H9 (cell line): ENCODE measurements around the gene KATNB1. TPM values are rescaled to one million over a fixed set of nuclear protein-coding genes. Genes with fewer than 3 reads are reported as not detected.

Experiments
- DNase-seq: peaks from one replicate; pipeline ENCODE4 v3.0.0-alpha.2; 2017
- H2AFZ ChIP-seq: one replicate; pipeline ENCODE4 v1.6.1; 2013; ENCODE audit warnings: mild to moderate bottlenecking, low read length, control low read depth, moderate library complexity
- H2AK5ac ChIP-seq: 2 replicates; pipeline ENCODE4 v1.6.1; 2013; ENCODE audit warnings: low read length, control low read depth, mixed read lengths; ENCODE audit not compliant: insufficient read length
- H2BK120ac ChIP-seq: one replicate; pipeline ENCODE4 v1.6.1; 2013; ENCODE audit warnings: low read depth, mild to moderate bottlenecking, low read length, control low read depth, inconsistent platforms; ENCODE audit not compliant: poor library complexity, severe bottlenecking
- H2BK12ac ChIP-seq: 2 replicates; pipeline ENCODE4 v1.6.1; 2013; ENCODE audit warnings: low read length, control low read depth, mixed read lengths, low read depth; ENCODE audit not compliant: insufficient read length
- H2BK15ac ChIP-seq: 2 replicates; pipeline ENCODE4 v1.6.1; 2013; ENCODE audit warnings: low read depth, low read length, control low read depth
- H2BK20ac ChIP-seq: one replicate; pipeline ENCODE4 v1.6.1; 2013; ENCODE audit warnings: low read depth, mild to moderate bottlenecking, low read length, control low read depth, inconsistent platforms; ENCODE audit not compliant: poor library complexity, severe bottlenecking
- H2BK5ac ChIP-seq: 2 replicates; pipeline ENCODE4 v1.6.1; 2013; ENCODE audit warnings: low read length, control low read depth, mixed read lengths; ENCODE audit not compliant: insufficient read length
- H3K14ac ChIP-seq: 2 replicates; pipeline ENCODE4 v1.6.1; 2013; ENCODE audit warnings: low read length, control low read depth; ENCODE audit not compliant: insufficient read depth
- H3K18ac ChIP-seq: 2 replicates; pipeline ENCODE4 v1.6.1; 2013; ENCODE audit warnings: low read depth, mild to moderate bottlenecking, mixed read lengths, low read length, control low read depth; ENCODE audit not compliant: insufficient read length
- H3K23ac ChIP-seq: 2 replicates; pipeline ENCODE4 v1.6.1; 2013; ENCODE audit warnings: low read length, control low read depth, mixed read lengths, low read depth; ENCODE audit not compliant: insufficient read length
- H3K23me2 ChIP-seq: 2 replicates; pipeline ENCODE4 v1.6.1; 2013; ENCODE audit warnings: low read depth, mild to moderate bottlenecking, mixed read lengths, low read length, control low read depth; ENCODE audit not compliant: insufficient read length, poor library complexity, severe bottlenecking
- H3K27ac ChIP-seq: 2 replicates; pipeline ENCODE4 v1.5.1; 2013; ENCODE audit warnings: low read length, control low read depth, mixed read lengths, low read depth; ENCODE audit not compliant: insufficient read length
- H3K27me3 ChIP-seq: 2 replicates; pipeline ENCODE4 v1.6.1; 2013; ENCODE audit warnings: low read length, control low read depth, inconsistent platforms; ENCODE audit not compliant: insufficient read depth
- H3K4ac ChIP-seq: 2 replicates; pipeline ENCODE4 v1.6.1; 2013; ENCODE audit warnings: low read depth, mild to moderate bottlenecking, control low read depth, inconsistent platforms, low read length, moderate library complexity
- H3K4me1 ChIP-seq: 2 replicates; pipeline ENCODE4 v1.6.1; 2013; ENCODE audit warnings: low read length, control low read depth, inconsistent platforms; ENCODE audit not compliant: insufficient read depth
- H3K4me2 ChIP-seq: 2 replicates; pipeline ENCODE4 v1.6.1; 2013; ENCODE audit warnings: low read length, control low read depth, mixed read lengths; ENCODE audit not compliant: insufficient read length, insufficient read depth
- H3K56ac ChIP-seq: 2 replicates; pipeline ENCODE4 v1.6.1; 2013; ENCODE audit warnings: low read depth, mild to moderate bottlenecking, mixed read lengths, low read length, control low read depth; ENCODE audit not compliant: insufficient read length
- H3K79me1 ChIP-seq: 2 replicates; pipeline ENCODE4 v1.6.1; 2013; ENCODE audit warnings: low read depth, mild to moderate bottlenecking, moderate library complexity, low read length, control low read depth, inconsistent platforms; ENCODE audit not compliant: insufficient read depth, poor library complexity, severe bottlenecking
- H3K79me2 ChIP-seq: 2 replicates; pipeline ENCODE4 v1.6.1; 2013; ENCODE audit warnings: low read length, control low read depth, inconsistent platforms; ENCODE audit not compliant: insufficient read depth
- H3K9ac ChIP-seq: 2 replicates; pipeline ENCODE4 v1.6.1; 2013; ENCODE audit warnings: low read length, control low read depth, mixed read lengths; ENCODE audit not compliant: insufficient read length; ENCODE audit errors: extremely low read depth
- H3K9me3 ChIP-seq: one replicate; pipeline ENCODE4 v1.6.1; 2013; ENCODE audit warnings: low read depth, low read length, inconsistent platforms; ENCODE audit not compliant: control insufficient read depth
- H3T11ph ChIP-seq: one replicate; pipeline ENCODE4 v1.6.1; 2013; ENCODE audit warnings: mild to moderate bottlenecking, low read length, control low read depth, inconsistent platforms
- H4K20me1 ChIP-seq: one replicate; pipeline ENCODE4 v1.6.1; 2013; ENCODE audit not compliant: control insufficient read depth, insufficient read length, insufficient read depth
- H4K5ac ChIP-seq: 2 replicates; pipeline ENCODE4 v1.6.1; 2013; ENCODE audit warnings: low read depth, mild to moderate bottlenecking, mixed read lengths, low read length, control low read depth; ENCODE audit not compliant: insufficient read length
- H4K8ac ChIP-seq: replicated peaks from 2 replicates; pipeline ENCODE4 v1.6.1; 2013; ENCODE audit warnings: low read length, control low read depth, mixed read lengths, low read depth; ENCODE audit not compliant: insufficient read length
- H4K91ac ChIP-seq: 2 replicates; pipeline ENCODE4 v1.6.1; 2013; ENCODE audit warnings: low read depth, mild to moderate bottlenecking, moderate library complexity, mixed read lengths, low read length, control low read depth; ENCODE audit not compliant: insufficient read length
- H3K27ac Mint-ChIP-seq, 3 experiments: 2 replicates in 2 of 3; 3 replicates in 1 of 3; pipeline ENCODE4 v1.8.0; 2020 to 2021; ENCODE audit warnings: mixed read lengths in 3 of 3, mild to moderate bottlenecking in 1 of 3, moderate library complexity in 1 of 3
- H3K27me3 Mint-ChIP-seq: 2 replicates; pipeline ENCODE4 v1.8.0; 2021; ENCODE audit warnings: low read depth, mild to moderate bottlenecking, moderate library complexity, mixed read lengths
- H3K36me3 Mint-ChIP-seq, 3 experiments: 2 replicates in 2 of 3; 3 replicates in 1 of 3; pipeline ENCODE4 v1.8.0; 2020 to 2021; ENCODE audit warnings: low read depth in 3 of 3, mixed read lengths in 3 of 3; ENCODE audit not compliant: insufficient read depth in 1 of 3
- H3K4me1 Mint-ChIP-seq, 2 experiments: 2 replicates each; pipeline ENCODE4 v1.8.0; 2020; ENCODE audit warnings: mixed read lengths in 2 of 2
- H3K4me3 Mint-ChIP-seq, 2 experiments: 2 replicates in 1 of 2; 3 replicates in 1 of 2; pipeline ENCODE4 v1.8.0; 2020 to 2021; ENCODE audit warnings: mild to moderate bottlenecking in 2 of 2, mixed read lengths in 2 of 2, moderate library complexity in 1 of 2
- H3K9me3 Mint-ChIP-seq, 2 experiments: 2 replicates in 1 of 2; 3 replicates in 1 of 2; pipeline ENCODE4 v1.8.0; 2020; ENCODE audit warnings: mild to moderate bottlenecking in 2 of 2, mixed read lengths in 2 of 2, moderate library complexity in 1 of 2
- CTCF ChIP-seq: fragments of 200-600 bp; sonication (generic); conservative IDR thresholded peaks from 3 replicates; pipeline ENCODE4 v1.8.0; 2021; ENCODE audit warnings: antibody characterized with exemption, mild to moderate bottlenecking
- WGBS: extraction: QIAGEN DNeasy Blood & Tissue Kit; methylation state at CpG from one replicate; pipeline ENCODE4 v1.1.7; 2013; ENCODE audit warnings: missing lambda C conversion rate, low lambda C conversion rate, mixed read lengths; ENCODE audit not compliant: insufficient read length; ENCODE audit errors: extremely low coverage; 5-methylcytosine and 5-hydroxymethylcytosine counted together
- total RNA-seq: library from RNA; stranded (reverse); gene quantifications from 2 replicates; pipeline ENCODE4 v1.2.1, GENCODE V29; 2021

KATNB1 gene
- total RNA-seq, 1 experiment from 2014 or later = 29.9 TPM

- peaks cover 6 to 13% of the 10 kb centered on the region in 2 experiments for H3K4me1 Mint-ChIP-seq
- H2BK12ac ChIP-seq = no peak overlapping the region
- H2BK20ac ChIP-seq = no peak overlapping the region
- H4K5ac ChIP-seq = no peak overlapping the region
- H2BK15ac ChIP-seq = no peak overlapping the region
- H3T11ph ChIP-seq = no peak overlapping the region
- no peaks in the 10 kb centered on the region; a peak in 1 of 7 replicates for H3K36me3 Mint-ChIP-seq
- H3K4me3 Mint-ChIP-seq = no peak overlapping the region
- no peaks in the 10 kb centered on the region for H3K9me3 ChIP-seq
- H3K27ac ChIP-seq = no peak overlapping the region
- no peak overlapping the region for H3K56ac ChIP-seq
- no peak overlapping the region for H2AFZ ChIP-seq
- no peaks in the 10 kb centered on the region for H3K79me1 ChIP-seq
- no peak overlapping the region for H4K8ac ChIP-seq
- H3K14ac ChIP-seq = no peak overlapping the region
- H3K23me2 ChIP-seq = no peaks in the 10 kb centered on the region
- no peak overlapping the region for H3K4ac ChIP-seq
- H3K4me2 ChIP-seq = no peak overlapping the region
- no peak overlapping the region for H2BK5ac ChIP-seq
- H2BK120ac ChIP-seq = no peak overlapping the region
- H4K91ac ChIP-seq = no peak overlapping the region
- H3K23ac ChIP-seq = no peak overlapping the region
- H3K27me3 Mint-ChIP-seq = peaks cover 22% of the 10 kb centered on the region
- H3K27me3 ChIP-seq = no peaks in the 10 kb centered on the region
- no peak overlapping the region for H3K9ac ChIP-seq
- no peaks in the 10 kb centered on the region for H4K20me1 ChIP-seq
- WGBS = no CpG with 5 or more reads among the region's 11 CpGs
- DNase-seq = no peak
- no peak overlapping the region for H3K27ac Mint-ChIP-seq
- H3K4me1 ChIP-seq = no peaks in the 10 kb centered on the region
- no peak overlapping the region for H2AK5ac ChIP-seq
- peaks cover 0 to 16% of the 10 kb centered on the region in 2 experiments; a peak in 2 of 5 replicates for H3K9me3 Mint-ChIP-seq
- H3K18ac ChIP-seq = no peak overlapping the region
- TF ChIP-seq CTCF = no peak
- no peaks in the 10 kb centered on the region for H3K79me2 ChIP-seq
These were observed 31.3 kb upstream of the KATNB1 start for GRCh38 chr16:57704011-57704904.
